NCI-H748 (cell line): ENCODE data around the gene DOK3.

ENCODE experiments used
- DNase-seq: peaks from one replicate; lab custom pipeline; 2025; ENCODE audit not compliant: unreplicated experiment; lab: John Stamatoyannopoulos, UW

The DOK3 gene

DNA sequence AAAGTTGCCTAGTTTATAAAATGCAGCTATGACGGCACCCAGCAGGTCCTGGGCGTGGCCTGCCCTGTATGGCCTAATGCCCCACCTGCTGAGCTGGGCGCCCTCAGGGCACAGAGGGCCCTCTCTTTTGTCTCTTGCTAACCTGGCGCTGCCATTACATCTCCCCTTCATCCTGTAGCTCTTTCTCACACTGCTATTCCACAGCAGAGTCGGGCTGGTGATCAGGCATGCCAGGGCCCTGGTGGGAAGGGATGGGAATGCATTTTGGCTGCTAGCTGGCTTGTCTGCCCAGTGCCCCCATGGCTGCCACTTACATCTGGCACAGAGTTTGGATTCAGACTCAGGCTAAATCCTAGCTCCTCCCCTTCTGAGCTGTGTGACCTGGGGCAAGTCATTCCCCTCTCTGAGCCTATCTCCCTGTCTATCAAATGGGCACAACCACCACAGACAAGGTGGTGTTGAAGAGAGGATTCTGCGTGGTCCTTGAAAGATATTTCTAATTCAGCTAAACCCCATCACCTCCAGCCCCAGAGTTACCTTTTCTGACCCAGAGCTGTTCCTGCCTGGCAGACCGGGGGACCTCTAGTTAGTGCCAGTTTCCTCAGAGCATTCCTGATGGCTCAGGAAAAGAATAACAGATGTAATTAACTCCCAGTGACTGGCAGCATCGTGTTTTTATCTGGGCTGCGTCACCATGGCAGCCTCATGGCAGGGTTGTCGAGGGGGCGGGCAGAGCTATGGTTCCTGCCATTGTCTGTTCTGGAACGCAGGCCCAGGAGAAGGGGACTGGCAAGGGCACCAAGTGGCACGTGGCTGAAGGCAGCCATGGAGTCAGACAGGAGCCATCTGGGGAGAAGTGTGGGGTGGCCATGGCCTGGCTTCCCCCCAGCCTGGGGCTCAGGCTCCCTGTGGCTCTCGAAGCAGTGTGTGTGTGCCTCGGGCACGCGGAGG lies 56.7 kb downstream of the DOK3 start:
- no peak for DNase-seq
